ENCODE results near the gene CD5L. TPM values are rescaled to one million over a fixed set of nuclear protein-coding genes. Genes with fewer than 3 reads are reported as not detected.

The CD5L gene
- total and polyA plus RNA-seq, 9 of the 15 experiments (the other 6 are each of a cell fraction or from before 2014, with no cell fraction given) = not detected

DNA sequence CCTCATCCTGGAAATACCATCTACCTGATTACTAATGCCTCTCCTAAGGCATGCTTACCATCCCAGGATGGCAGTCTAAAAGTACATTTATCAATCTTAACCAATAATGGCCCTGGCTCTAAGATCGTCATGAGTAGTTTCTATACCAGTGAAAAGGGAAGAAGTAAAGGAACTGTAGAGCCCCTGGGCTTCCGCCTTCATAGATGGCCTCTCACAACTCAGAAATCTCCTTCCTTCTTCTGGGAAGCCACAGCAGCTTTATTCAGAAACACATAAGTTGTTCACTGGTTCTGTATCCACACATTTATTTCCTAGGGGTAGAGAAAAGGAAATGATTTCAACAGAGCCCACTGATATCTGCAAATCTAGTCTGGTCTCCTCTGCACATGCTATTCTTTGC is 41.0 kb upstream of the CD5L start (continued):
- TF ChIP-seq, protein P1, sequence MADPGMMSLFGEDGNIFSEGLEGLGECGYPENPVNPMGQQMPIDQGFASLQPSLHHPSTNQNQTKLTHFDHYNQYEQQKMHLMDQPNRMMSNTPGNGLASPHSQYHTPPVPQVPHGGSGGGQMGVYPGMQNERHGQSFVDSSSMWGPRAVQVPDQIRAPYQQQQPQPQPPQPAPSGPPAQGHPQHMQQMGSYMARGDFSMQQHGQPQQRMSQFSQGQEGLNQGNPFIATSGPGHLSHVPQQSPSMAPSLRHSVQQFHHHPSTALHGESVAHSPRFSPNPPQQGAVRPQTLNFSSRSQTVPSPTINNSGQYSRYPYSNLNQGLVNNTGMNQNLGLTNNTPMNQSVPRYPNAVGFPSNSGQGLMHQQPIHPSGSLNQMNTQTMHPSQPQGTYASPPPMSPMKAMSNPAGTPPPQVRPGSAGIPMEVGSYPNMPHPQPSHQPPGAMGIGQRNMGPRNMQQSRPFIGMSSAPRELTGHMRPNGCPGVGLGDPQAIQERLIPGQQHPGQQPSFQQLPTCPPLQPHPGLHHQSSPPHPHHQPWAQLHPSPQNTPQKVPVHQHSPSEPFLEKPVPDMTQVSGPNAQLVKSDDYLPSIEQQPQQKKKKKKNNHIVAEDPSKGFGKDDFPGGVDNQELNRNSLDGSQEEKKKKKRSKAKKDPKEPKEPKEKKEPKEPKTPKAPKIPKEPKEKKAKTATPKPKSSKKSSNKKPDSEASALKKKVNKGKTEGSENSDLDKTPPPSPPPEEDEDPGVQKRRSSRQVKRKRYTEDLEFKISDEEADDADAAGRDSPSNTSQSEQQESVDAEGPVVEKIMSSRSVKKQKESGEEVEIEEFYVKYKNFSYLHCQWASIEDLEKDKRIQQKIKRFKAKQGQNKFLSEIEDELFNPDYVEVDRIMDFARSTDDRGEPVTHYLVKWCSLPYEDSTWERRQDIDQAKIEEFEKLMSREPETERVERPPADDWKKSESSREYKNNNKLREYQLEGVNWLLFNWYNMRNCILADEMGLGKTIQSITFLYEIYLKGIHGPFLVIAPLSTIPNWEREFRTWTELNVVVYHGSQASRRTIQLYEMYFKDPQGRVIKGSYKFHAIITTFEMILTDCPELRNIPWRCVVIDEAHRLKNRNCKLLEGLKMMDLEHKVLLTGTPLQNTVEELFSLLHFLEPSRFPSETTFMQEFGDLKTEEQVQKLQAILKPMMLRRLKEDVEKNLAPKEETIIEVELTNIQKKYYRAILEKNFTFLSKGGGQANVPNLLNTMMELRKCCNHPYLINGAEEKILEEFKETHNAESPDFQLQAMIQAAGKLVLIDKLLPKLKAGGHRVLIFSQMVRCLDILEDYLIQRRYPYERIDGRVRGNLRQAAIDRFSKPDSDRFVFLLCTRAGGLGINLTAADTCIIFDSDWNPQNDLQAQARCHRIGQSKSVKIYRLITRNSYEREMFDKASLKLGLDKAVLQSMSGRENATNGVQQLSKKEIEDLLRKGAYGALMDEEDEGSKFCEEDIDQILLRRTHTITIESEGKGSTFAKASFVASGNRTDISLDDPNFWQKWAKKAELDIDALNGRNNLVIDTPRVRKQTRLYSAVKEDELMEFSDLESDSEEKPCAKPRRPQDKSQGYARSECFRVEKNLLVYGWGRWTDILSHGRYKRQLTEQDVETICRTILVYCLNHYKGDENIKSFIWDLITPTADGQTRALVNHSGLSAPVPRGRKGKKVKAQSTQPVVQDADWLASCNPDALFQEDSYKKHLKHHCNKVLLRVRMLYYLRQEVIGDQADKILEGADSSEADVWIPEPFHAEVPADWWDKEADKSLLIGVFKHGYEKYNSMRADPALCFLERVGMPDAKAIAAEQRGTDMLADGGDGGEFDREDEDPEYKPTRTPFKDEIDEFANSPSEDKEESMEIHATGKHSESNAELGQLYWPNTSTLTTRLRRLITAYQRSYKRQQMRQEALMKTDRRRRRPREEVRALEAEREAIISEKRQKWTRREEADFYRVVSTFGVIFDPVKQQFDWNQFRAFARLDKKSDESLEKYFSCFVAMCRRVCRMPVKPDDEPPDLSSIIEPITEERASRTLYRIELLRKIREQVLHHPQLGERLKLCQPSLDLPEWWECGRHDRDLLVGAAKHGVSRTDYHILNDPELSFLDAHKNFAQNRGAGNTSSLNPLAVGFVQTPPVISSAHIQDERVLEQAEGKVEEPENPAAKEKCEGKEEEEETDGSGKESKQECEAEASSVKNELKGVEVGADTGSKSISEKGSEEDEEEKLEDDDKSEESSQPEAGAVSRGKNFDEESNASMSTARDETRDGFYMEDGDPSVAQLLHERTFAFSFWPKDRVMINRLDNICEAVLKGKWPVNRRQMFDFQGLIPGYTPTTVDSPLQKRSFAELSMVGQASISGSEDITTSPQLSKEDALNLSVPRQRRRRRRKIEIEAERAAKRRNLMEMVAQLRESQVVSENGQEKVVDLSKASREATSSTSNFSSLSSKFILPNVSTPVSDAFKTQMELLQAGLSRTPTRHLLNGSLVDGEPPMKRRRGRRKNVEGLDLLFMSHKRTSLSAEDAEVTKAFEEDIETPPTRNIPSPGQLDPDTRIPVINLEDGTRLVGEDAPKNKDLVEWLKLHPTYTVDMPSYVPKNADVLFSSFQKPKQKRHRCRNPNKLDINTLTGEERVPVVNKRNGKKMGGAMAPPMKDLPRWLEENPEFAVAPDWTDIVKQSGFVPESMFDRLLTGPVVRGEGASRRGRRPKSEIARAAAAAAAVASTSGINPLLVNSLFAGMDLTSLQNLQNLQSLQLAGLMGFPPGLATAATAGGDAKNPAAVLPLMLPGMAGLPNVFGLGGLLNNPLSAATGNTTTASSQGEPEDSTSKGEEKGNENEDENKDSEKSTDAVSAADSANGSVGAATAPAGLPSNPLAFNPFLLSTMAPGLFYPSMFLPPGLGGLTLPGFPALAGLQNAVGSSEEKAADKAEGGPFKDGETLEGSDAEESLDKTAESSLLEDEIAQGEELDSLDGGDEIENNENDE (IDR thresholded peaks at IDR 0.05; ENCODE audit: low read depth, low read length) = no peak
- TF ChIP-seq MED1 (CRISPR knock-in tag; IDR thresholded peaks at IDR 0.05; ENCODE audit: borderline replicate concordance) (no peak), TAF1 (IDR thresholded peaks at IDR 0.05; ENCODE audit: control insufficient read depth, extremely low read depth, insufficient read depth, low read length, severe bottlenecking) (no peak), SIN3A (IDR thresholded peaks at IDR 0.05; ENCODE audit: borderline replicate concordance in 2 of 2, control insufficient read depth in 1 of 2, low read depth in 2 of 2, low read length in 2 of 2) (no peak)

Data from K562 (cell line).